ENCODE measurements around the gene ACAD8. TPM values are rescaled to one million over a fixed set of nuclear protein-coding genes. Genes with fewer than 3 reads are reported as not detected.

ACAD8 gene
- polyA plus RNA-seq, 1 experiment, result 24.7 TPM

DNA sequence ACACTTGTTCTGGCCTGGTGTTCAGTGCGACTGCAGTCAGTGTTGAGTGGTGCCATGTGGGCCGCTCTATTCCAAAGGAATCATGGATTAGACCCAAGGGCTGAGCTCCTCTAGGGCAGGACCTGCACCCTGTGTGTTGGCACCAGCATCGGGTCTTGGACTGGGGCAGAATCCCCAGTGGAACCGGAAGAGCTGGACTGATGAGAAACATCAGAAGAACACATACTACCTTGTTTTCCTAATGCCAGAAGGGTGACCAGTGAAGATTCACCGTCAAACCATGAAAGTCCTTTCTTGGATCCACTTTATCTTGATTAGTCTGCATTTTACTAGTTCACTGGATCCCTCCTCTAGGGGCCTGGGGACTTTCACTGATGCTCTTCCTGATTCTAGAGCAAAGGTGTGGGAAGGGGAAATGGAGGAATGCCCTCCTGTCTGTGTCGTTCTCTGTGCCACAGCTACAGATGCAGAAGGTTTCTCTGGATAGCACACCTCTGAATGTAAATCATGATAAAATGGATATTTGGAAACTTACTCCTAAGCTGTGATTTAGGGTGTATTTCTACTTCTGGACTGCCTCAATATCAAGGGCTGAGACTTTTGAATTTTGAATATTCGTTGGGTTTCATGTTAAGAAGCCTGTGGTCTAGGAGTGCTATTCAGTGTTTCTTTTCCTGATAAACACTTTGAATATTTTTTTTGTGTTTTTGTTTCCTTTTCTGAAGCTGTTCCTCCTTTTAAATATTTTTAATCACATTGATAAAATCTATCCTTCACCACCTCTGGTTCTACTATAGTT is 11.8 kb downstream of the ACAD8 start:
- TF ChIP-seq, protein P1, sequence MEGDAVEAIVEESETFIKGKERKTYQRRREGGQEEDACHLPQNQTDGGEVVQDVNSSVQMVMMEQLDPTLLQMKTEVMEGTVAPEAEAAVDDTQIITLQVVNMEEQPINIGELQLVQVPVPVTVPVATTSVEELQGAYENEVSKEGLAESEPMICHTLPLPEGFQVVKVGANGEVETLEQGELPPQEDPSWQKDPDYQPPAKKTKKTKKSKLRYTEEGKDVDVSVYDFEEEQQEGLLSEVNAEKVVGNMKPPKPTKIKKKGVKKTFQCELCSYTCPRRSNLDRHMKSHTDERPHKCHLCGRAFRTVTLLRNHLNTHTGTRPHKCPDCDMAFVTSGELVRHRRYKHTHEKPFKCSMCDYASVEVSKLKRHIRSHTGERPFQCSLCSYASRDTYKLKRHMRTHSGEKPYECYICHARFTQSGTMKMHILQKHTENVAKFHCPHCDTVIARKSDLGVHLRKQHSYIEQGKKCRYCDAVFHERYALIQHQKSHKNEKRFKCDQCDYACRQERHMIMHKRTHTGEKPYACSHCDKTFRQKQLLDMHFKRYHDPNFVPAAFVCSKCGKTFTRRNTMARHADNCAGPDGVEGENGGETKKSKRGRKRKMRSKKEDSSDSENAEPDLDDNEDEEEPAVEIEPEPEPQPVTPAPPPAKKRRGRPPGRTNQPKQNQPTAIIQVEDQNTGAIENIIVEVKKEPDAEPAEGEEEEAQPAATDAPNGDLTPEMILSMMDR (IDR thresholded peaks at IDR 0.05; ENCODE audit: low read depth, low read length), result no peak
- CTCF ChIA-PET, result no interaction called here
- H3K27me3 ChIP-seq (ENCODE audit: control insufficient read depth, insufficient read depth, low read length), result no peaks in the 10 kb centered on the region
- no peak overlapping the region for H3K27ac ChIP-seq (ENCODE audit: low read depth, low read length)
- H3K9me3 ChIP-seq (ENCODE audit: control insufficient read depth, insufficient read depth, low read length), result no peaks in the 10 kb centered on the region
- H3K4me3 ChIP-seq (ENCODE audit: low read depth, low read length), result no peak overlapping the region
- POLR2A ChIA-PET, result no interaction called here
- no peak for DNase-seq (ENCODE audit: low read depth, low spot score)

DNA sequence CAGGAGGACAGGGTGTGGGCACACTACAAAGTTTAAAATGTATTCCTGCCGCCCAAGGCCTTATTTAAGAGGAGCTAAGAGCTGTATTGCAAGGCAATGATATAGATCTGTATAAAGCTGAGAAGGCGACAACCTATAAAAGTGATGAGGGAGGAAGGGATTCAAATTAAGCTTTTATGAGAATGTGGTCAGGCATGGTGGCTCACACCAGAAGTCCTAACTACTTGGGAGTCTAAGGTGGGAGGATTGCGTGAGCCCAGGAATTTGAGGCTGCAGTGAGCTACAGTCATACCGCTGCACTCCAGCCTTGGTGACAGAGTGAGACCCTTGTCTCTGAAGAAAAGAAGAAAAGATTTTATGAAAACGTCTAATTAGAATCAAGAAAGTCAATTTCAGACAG is 13.1 kb downstream of the ACAD8 start:
- ChIA-PET POLR2A (interaction anchor here (0.6 to 1.2 kb wide), 2 partner anchors 42 to 63 kb away, joined by 3 to 8 read pairs; partner anchors contain the start of genes NCAPD3 and VPS26B), CTCF (interaction anchor here (1.3 kb wide), 1 partner anchor 339 kb away, joined by 4 read pairs; no protein-coding TSS in a partner anchor)
- Histone ChIP-seq H3K4me3 (ENCODE audit: low read depth, low read length) (no peak overlapping the region), H3K9me3 (ENCODE audit: control insufficient read depth, insufficient read depth, low read length) (no peaks in the 10 kb centered on the region), H3K27me3 (ENCODE audit: control insufficient read depth, insufficient read depth, low read length) (peaks cover 3% of the 10 kb centered on the region), H3K27ac (ENCODE audit: low read depth, low read length) (no peak overlapping the region)
- TF ChIP-seq, protein P1 (IDR thresholded peaks at IDR 0.05; ENCODE audit: low read depth, low read length), result no peak
- DNase-seq (ENCODE audit: low read depth, low spot score), result no peak

DNA sequence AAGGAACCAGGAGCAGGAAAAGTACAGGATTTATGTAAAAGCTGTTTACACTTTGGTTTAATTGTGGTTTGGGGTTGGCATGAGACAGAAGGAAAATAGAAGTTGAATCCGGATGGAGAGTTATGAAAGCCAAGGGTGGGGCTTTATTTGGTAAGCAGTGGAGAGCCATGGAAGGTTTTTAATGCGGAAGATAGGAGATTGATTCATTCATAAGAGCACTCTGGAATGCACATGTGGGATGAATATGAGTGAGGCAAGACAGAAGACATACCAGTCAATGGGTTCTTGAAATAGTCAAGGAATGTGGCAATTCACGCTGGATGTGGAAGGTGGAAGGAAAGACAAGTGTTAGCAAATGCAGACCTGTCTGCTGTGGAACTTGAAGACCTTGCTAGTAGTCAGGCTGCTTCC is 13.5 kb downstream of the ACAD8 start:
- Histone ChIP-seq H3K9me3 (ENCODE audit: control insufficient read depth, insufficient read depth, low read length) (no peaks in the 10 kb centered on the region), H3K27ac (ENCODE audit: low read depth, low read length) (no peak overlapping the region), H3K27me3 (ENCODE audit: control insufficient read depth, insufficient read depth, low read length) (peaks cover 3% of the 10 kb centered on the region), H3K4me3 (ENCODE audit: low read depth, low read length) (no peak overlapping the region)
- POLR2A ChIA-PET, result interaction anchor here (1.2 kb wide), 1 partner anchor 43 kb away, joined by 8 read pairs; the partner anchor contains the start of genes NCAPD3 and VPS26B
- peak; percentile 47 for DNase-seq (ENCODE audit: low read depth, low spot score)
- CTCF ChIA-PET, result interaction anchor here (1.3 kb wide), 1 partner anchor 339 kb away, joined by 4 read pairs; no protein-coding TSS in a partner anchor
- TF ChIP-seq, protein P1 (IDR thresholded peaks at IDR 0.05; ENCODE audit: low read depth, low read length), result no peak

DNA sequence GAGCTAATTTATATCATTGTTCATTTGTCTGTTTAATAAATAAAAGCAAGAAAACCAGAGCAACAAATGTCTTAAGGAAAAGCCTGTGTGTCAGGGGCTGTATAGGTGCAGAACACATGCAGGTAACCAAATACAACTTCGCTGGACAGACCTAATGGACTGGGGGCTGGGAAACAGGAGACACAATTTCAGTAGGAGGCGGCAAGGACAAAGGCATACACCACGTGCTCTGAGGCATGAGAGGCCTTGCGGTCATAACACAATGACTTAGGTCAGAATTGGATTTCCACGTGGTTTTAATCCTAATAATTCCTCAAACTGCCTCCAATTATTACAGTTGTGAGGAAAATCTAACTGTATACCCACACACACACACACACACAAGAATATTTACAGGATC is 14.1 kb downstream of the ACAD8 start:
- H3K4me3 ChIP-seq (ENCODE audit: low read depth, low read length), result no peak overlapping the region
- no peaks in the 10 kb centered on the region for H3K9me3 ChIP-seq (ENCODE audit: control insufficient read depth, insufficient read depth, low read length)
- ChIA-PET CTCF (interaction anchor here (1.3 kb wide), 2 partner anchors 14 to 340 kb away, joined by 3 to 4 read pairs; partner anchors contain the start of genes ACAD8 and THYN1), POLR2A (interaction anchor here (1.2 kb wide), 1 partner anchor 43 kb away, joined by 8 read pairs; the partner anchor contains the start of genes NCAPD3 and VPS26B)
- no peak for DNase-seq (ENCODE audit: low read depth, low spot score)
- H3K27ac ChIP-seq (ENCODE audit: low read depth, low read length), result no peak overlapping the region
- TF ChIP-seq, protein P1 (IDR thresholded peaks at IDR 0.05; ENCODE audit: low read depth, low read length), result no peak
- H3K27me3 ChIP-seq (ENCODE audit: control insufficient read depth, insufficient read depth, low read length), result peaks cover 6% of the 10 kb centered on the region

DNA sequence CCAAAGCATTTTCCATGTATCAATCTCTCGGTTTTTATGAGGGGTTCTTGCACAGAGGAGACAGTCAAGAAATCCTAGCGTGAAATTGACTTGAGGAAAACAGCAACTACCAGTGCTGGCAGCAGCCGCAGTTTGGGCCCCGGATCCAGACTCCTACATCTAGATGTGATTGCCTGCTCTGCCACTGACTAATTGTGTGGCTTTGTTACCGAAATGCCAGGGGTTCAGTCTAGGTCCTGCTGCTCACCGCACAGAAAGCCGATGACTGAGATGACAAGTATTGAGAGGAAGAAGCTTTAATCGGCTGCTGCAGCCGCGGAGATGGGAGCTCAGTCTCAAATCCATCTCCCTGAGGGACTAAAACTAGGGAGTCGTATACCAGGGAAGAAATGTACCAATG is 14.6 kb downstream of the ACAD8 start:
- CTCF ChIA-PET, result interaction anchor here (1.3 kb wide), 1 partner anchor 15 kb away, joined by 3 read pairs; the partner anchor contains the start of genes ACAD8 and THYN1
- Histone ChIP-seq H3K9me3 (ENCODE audit: control insufficient read depth, insufficient read depth, low read length) (no peaks in the 10 kb centered on the region), H3K4me3 (ENCODE audit: low read depth, low read length) (no peak overlapping the region), H3K27ac (ENCODE audit: low read depth, low read length) (no peak overlapping the region), H3K27me3 (ENCODE audit: control insufficient read depth, insufficient read depth, low read length) (peaks cover 11% of the 10 kb centered on the region)
- DNase-seq (ENCODE audit: low read depth, low spot score), result no peak
- POLR2A ChIA-PET, result no interaction called here
- TF ChIP-seq, protein P1 (IDR thresholded peaks at IDR 0.05; ENCODE audit: low read depth, low read length), result no peak

All from AG04450 (cell line).